Astrocyte of the cerebellum (primary cell): ENCODE results near the gene RPS6KA2.
"Not testable (repeated sequence)": the region's sequence is repeated elsewhere in the genome, so short reads cannot be mapped to it uniquely, and the experiment has no call there.

Source experiments
- DNase-seq: peaks from one replicate; pipeline ENCODE4 v3.0.0-alpha.2; 2011; ENCODE audit warnings: low read depth
- H3K4me3 ChIP-seq: 2 replicates; pipeline ENCODE4 v1.5.1; 2011; ENCODE audit warnings: mild to moderate bottlenecking, low read depth, low read length, moderate library complexity
- CTCF ChIP-seq: IDR thresholded peaks from 2 replicates; pipeline ENCODE4 v1.5.1; 2012; ENCODE audit warnings: low read length, low read depth, moderate library complexity, mild to moderate bottlenecking; ENCODE audit errors: missing control alignments
- in situ Hi-C: cut with HindIII; loops from 2 replicates; pipeline ENCODE4 v1.10.0; 2017; ENCODE audit warnings: low sequenced_read_pairs

The RPS6KA2 gene

DNA sequence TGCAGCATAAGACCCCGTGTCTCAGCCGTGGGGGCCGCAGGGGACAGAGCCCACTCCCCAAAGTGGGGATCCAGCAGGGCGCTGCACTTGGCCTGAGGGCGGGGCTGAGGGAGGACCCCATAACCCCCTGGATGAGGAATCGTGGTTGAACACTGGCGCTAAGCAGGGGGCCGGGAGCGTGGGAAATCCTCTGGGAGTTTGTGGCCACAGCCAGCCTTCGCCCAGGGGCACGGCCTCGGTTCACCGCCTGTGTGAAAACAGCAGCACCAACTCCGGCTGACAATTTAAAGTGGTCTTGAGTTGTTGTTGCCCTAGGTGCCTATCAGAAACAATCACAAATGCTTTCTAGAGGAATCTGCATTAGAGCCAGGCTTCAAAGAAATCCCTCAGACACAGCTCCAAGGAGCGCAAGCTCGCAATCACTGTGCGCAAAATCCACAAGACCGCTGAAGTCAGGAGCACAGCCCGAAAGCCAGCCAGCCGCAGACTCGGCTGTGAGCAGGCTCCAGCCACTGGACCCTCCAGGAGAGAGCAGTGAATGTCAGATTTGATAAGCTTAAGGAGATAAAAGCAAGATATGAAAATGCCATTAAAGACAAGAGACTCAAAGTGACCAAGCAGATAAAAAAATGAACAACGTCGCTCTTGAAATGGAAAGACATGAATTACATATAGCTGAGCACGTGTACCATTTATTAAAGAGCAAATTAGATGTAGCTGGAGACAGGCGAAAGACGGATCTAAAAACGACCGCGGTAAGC lies 10.9 kb upstream of the RPS6KA2 start:
- TF ChIP-seq CTCF: no peak
- DNase-seq: no peak
- H3K4me3 ChIP-seq: no peak overlapping the region
- in situ Hi-C loops: no loop called here

GRCh38 chr6:166636934-166637333 lies 9.9 kb upstream of the RPS6KA2 start:
- in situ Hi-C loops: no loop called here
- no peak for TF ChIP-seq CTCF
- H3K4me3 ChIP-seq: no peak overlapping the region
- no peak for DNase-seq

DNA sequence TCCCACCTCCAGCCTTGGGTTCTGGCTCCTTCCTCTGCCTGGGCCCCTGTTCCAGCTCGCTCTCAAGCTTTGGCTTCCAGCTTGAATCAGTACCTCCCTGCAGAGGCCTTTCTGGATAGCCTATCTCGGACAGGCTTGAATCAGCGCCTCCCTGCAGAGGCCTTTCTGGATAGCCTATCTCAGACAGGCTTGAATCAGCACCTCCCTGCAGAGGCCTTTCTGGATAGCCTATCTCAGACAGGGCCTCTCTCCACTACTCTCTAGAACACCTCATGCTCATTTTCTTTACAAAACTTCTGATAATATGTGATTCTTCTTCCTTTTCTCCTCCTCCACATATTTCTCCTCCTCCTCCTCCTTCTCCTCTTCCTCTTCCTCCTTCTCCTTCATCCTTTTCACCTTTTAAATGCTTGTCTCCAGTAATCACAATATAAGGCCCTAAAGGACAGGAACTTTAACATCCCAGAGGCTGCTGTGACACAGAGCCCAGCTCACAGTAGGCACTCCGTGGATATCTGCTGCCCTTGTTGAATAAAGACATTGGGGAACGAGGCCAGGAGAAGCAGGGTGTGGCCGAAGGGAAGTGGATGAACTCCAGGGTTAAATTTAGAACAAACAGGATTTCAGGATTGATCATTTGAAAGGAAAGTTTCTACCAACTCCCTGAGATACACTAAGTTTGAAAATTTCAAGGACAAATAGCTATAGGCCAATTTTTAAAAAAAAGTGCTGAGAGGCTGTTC lies 9.3 kb upstream of the RPS6KA2 start:
- no peak for DNase-seq
- H3K4me3 ChIP-seq: no peak overlapping the region
- TF ChIP-seq CTCF: no peak
- in situ Hi-C loops: no loop called here

DNA sequence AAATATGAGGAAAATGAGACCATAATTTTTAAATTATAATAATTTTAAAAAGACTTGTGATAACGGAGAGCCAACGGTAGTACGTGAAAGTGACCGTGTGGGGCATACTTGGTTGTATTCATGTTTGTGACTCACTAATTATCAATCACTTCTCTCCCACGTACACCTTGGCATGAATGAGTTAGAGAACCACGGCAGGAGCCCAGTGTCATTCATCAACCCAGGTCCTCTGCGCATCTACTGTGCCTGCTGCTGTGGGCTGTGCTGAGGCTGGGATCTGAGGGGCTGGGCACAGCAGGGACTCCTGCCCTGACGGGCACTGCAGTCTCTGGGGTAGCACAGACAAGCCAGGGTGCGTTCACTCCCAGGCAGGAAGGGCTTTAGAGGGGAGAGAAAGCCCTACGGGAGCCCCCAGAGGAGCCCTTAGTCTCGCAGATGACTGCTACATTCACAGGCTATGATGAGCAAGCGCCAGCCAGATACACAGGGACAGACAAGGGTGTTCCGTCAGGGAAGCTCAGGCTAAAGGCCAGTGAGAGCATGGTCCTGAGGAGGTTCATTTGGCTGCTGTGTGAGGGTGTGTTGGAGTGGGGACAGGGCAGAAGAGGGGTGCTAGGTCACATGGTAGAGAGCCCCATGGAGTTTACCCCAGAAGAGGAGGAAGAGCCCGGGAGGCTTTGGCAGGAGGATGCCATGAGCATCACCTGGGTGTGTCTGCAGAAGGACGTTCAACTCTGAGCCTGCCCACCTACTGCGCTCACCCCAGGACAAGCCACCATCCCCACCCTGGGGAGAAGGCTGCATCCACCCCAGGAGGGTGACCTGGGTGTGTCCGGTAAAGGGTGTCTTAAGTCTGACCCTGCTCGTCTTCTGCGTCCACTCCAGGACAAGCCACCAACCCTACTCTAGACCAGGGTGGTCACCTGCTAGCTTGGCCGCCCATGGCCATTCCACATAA lies 8.2 kb upstream of the RPS6KA2 start:
- DNase-seq: no peak
- in situ Hi-C loops: no loop called here
- no peak for TF ChIP-seq CTCF
- no peak overlapping the region for H3K4me3 ChIP-seq

- not testable (repeated sequence) for H3K4me3 ChIP-seq, DNase-seq
- in situ Hi-C loops: loop anchor here (5.0 kb wide), 1 partner anchor 103 kb away; no protein-coding TSS in a partner anchor
These were observed 7.5 kb upstream of the RPS6KA2 start for GRCh38 chr6:166634581-166634980.

DNA sequence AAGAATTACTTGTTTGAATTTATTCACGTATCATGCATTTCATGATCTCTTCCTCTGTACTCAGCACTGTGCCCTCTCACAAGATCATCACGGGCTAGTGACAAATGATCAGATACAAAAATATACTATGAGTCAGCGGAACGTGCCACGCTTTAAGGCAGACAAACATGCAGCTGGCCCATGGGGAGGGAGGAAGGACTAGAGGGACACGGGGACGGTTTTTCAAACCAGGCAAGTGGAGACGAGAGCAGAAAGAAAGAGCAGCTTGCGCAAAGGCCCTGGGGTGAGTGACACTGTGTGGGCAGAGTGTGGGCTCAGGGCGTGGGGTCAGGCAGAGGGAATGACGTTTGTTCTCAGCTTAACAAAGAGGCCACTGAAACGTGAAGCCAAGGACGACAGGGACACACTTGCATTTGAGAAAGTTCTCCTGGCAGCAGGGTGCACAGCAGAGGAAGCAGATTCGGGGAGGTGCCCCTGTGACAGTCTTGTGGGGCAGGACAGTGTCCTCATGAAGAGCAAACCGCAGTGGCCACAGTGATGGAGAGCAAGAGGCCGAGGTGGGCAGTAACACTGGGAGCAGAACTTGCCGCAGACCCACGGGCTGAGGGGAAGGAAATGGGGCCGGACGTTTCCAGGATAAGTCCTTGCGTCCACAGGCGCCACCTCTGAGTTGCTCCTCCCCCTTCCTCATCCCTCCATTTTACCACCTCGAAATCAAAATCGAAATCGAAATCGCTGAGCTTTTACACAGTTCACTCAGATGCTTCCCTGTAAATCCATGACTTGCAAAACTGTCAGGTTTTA lies 6.9 kb upstream of the RPS6KA2 start:
- in situ Hi-C loops: loop anchor here (5.0 kb wide), 1 partner anchor 103 kb away; no protein-coding TSS in a partner anchor
- no peak overlapping the region for H3K4me3 ChIP-seq
- no peak for TF ChIP-seq CTCF
- no peak for DNase-seq
